TTC549 (cell line): ENCODE results near the gene NAALADL2.
"Not testable (repeated sequence)": the region's sequence is repeated elsewhere in the genome, so short reads cannot be mapped to it uniquely, and the experiment has no call there.

Experiments
- FAIRE-seq: peaks from 2 replicates; lab custom pipeline; 2012; peaks lifted over from hg19 to GRCh38; lab: Jason Lieb, UNC

Gene NAALADL2

GRCh38 chr3:175777495-175777894 is 918.4 kb downstream of the NAALADL2 start:
- no peak for FAIRE-seq

- FAIRE-seq, result no peak
Measured at GRCh38 chr3:175777965-175778364, 918.8 kb downstream of the NAALADL2 start.

- FAIRE-seq, result no peak
Measured at GRCh38 chr3:175778994-175779393, 919.9 kb downstream of the NAALADL2 start.

GRCh38 chr3:175787109-175787508 is 928.0 kb downstream of the NAALADL2 start:
- FAIRE-seq, result not testable (repeated sequence)

- FAIRE-seq, result no peak
Measured at GRCh38 chr3:175792245-175792644, 933.1 kb downstream of the NAALADL2 start.

GRCh38 chr3:175798326-175798725 is 939.2 kb downstream of the NAALADL2 start:
- no peak for FAIRE-seq

GRCh38 chr3:175805825-175806224 is 946.7 kb downstream of the NAALADL2 start:
- FAIRE-seq, result no peak

- FAIRE-seq, result no peak
Measured at GRCh38 chr3:175807175-175807574, 948.0 kb downstream of the NAALADL2 start.

- FAIRE-seq, result no peak
Measured at GRCh38 chr3:175818811-175819464, 959.8 kb downstream of the NAALADL2 start.

- not testable (repeated sequence) for FAIRE-seq
Measured at GRCh38 chr3:175822766-175823491, 963.8 kb downstream of the NAALADL2 start.

- not testable (repeated sequence) for FAIRE-seq
Measured at GRCh38 chr3:175825016-175825580, 966.0 kb downstream of the NAALADL2 start.

GRCh38 chr3:175826759-175827158 is 967.6 kb downstream of the NAALADL2 start:
- FAIRE-seq, result no peak

- not testable (repeated sequence) for FAIRE-seq
Measured at GRCh38 chr3:175829809-175830208, 970.7 kb downstream of the NAALADL2 start.

- not testable (repeated sequence) for FAIRE-seq
Measured at GRCh38 chr3:175835763-175836162, 976.6 kb downstream of the NAALADL2 start.

GRCh38 chr3:175836617-175837016 is 977.5 kb downstream of the NAALADL2 start:
- no peak for FAIRE-seq

- FAIRE-seq, result no peak
Measured at GRCh38 chr3:175837962-175838361, 978.8 kb downstream of the NAALADL2 start.

- no peak for FAIRE-seq
Measured at GRCh38 chr3:175839366-175840005, 980.4 kb downstream of the NAALADL2 start.

- FAIRE-seq, result no peak
Measured at GRCh38 chr3:175851541-175851940, 992.4 kb downstream of the NAALADL2 start.

GRCh38 chr3:175852560-175852959 is 993.4 kb downstream of the NAALADL2 start:
- no peak for FAIRE-seq

- FAIRE-seq, result no peak
Measured at GRCh38 chr3:175857666-175858270, 998.6 kb downstream of the NAALADL2 start.
